Activated naive CD8-positive, alpha-beta T cell treated with anti-CD3 and anti-CD28 coated beads, Interleukin-2, amount 50 U/mL, for 24 hours (primary cell): Measurements from ENCODE around the gene SMAD7.

Source experiments
- ATAC-seq: fragments of 150-1000 bp; cut with Tn5 transposase; one replicate; pipeline ENCODE4 v1.10.0; 2021
- DNase-seq: peaks from one replicate; pipeline ENCODE4 v3.0.0; 2021
- H3K27ac Mint-ChIP-seq: one replicate; pipeline ENCODE4 v1.8.0; 2021; ENCODE audit warnings: mild to moderate bottlenecking, mixed read lengths
- H3K27me3 Mint-ChIP-seq: one replicate; pipeline ENCODE4 v1.8.0; 2021; ENCODE audit warnings: mixed read lengths
- H3K36me3 Mint-ChIP-seq: one replicate; pipeline ENCODE4 v1.8.0; 2021; ENCODE audit warnings: low read depth, mixed read lengths
- H3K4me1 Mint-ChIP-seq: one replicate; pipeline ENCODE4 v1.8.0; 2021; ENCODE audit warnings: mixed read lengths
- H3K4me3 Mint-ChIP-seq: one replicate; pipeline ENCODE4 v1.8.0; 2021; ENCODE audit warnings: mild to moderate bottlenecking, moderate library complexity, mixed read lengths
- H3K9me3 Mint-ChIP-seq: one replicate; pipeline ENCODE4 v1.8.0; 2021; ENCODE audit warnings: mixed read lengths

Gene SMAD7

GRCh38 chr18:48927286-48928080, 23.3 kb downstream of the SMAD7 start:
- peaks cover 18% of the 10 kb centered on the region for H3K36me3 Mint-ChIP-seq

GRCh38 chr18:48926420-48926857, 24.3 kb downstream of the SMAD7 start:
- peaks cover 19% of the 10 kb centered on the region for H3K36me3 Mint-ChIP-seq
- no peak overlapping the region for H3K4me3 Mint-ChIP-seq
- DNase-seq: no peak
- peaks cover 92% of the 10 kb centered on the region for H3K4me1 Mint-ChIP-seq
- H3K27me3 Mint-ChIP-seq: no peaks in the 10 kb centered on the region
- H3K9me3 Mint-ChIP-seq: no peaks in the 10 kb centered on the region
- H3K27ac Mint-ChIP-seq: peak overlapping the region; percentile 47
- no peak for ATAC-seq

More at GRCh38 chr18:48927286-48928080, 23.3 kb downstream of the SMAD7 start:
- Mint-ChIP-seq H3K27ac (peak overlapping the region; percentile 62), H3K9me3 (no peaks in the 10 kb centered on the region), H3K4me1 (peaks cover 99% of the 10 kb centered on the region), H3K27me3 (no peaks in the 10 kb centered on the region), H3K4me3 (peak overlapping the region; percentile 13)
- DNase-seq: no peak
- no peak for ATAC-seq

DNA sequence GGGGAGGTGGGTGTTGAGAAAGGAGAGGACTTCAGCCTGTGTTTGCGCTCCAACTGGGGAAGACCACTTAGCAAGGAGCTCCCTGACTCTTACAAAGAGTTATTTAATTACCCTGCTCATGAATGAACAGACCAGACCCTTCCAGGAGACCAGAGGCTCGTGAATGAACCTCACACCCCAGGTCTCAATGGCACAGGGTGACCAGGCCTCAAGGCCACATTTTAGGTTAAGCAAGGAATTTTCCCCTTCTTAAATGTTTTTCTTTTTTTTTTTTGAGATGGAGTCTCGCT, 25.3 kb downstream of the SMAD7 start:
- DNase-seq: no peak
- no peaks in the 10 kb centered on the region for H3K9me3 Mint-ChIP-seq
- H3K4me1 Mint-ChIP-seq: peaks cover 85% of the 10 kb centered on the region
- H3K27me3 Mint-ChIP-seq: no peaks in the 10 kb centered on the region
- H3K27ac Mint-ChIP-seq: peak overlapping the region; percentile 87
- no peak for ATAC-seq
- H3K4me3 Mint-ChIP-seq: peak overlapping the region; percentile 50
- peaks cover 23% of the 10 kb centered on the region for H3K36me3 Mint-ChIP-seq

- ATAC-seq (peak; percentile 21), DNase-seq (peak; percentile 50)
- H3K27me3 Mint-ChIP-seq: no peaks in the 10 kb centered on the region
- peak overlapping the region; percentile 87 for H3K27ac Mint-ChIP-seq
- peaks cover 83% of the 10 kb centered on the region for H3K4me1 Mint-ChIP-seq
- no peaks in the 10 kb centered on the region for H3K9me3 Mint-ChIP-seq
- peak overlapping the region; percentile 50 for H3K4me3 Mint-ChIP-seq
- H3K36me3 Mint-ChIP-seq: peaks cover 27% of the 10 kb centered on the region
Observed at GRCh38 chr18:48924630-48925490, 25.9 kb downstream of the SMAD7 start.

- ATAC-seq (no peak), DNase-seq (no peak)
- peak overlapping the region; percentile 89 for H3K27ac Mint-ChIP-seq
- H3K4me1 Mint-ChIP-seq: peaks cover 75% of the 10 kb centered on the region
- no peaks in the 10 kb centered on the region for H3K27me3 Mint-ChIP-seq
- peaks cover 27% of the 10 kb centered on the region for H3K36me3 Mint-ChIP-seq
- H3K9me3 Mint-ChIP-seq: no peaks in the 10 kb centered on the region
- H3K4me3 Mint-ChIP-seq: peak overlapping the region; percentile 54
Observed at GRCh38 chr18:48923746-48924629, 26.8 kb downstream of the SMAD7 start.

DNA sequence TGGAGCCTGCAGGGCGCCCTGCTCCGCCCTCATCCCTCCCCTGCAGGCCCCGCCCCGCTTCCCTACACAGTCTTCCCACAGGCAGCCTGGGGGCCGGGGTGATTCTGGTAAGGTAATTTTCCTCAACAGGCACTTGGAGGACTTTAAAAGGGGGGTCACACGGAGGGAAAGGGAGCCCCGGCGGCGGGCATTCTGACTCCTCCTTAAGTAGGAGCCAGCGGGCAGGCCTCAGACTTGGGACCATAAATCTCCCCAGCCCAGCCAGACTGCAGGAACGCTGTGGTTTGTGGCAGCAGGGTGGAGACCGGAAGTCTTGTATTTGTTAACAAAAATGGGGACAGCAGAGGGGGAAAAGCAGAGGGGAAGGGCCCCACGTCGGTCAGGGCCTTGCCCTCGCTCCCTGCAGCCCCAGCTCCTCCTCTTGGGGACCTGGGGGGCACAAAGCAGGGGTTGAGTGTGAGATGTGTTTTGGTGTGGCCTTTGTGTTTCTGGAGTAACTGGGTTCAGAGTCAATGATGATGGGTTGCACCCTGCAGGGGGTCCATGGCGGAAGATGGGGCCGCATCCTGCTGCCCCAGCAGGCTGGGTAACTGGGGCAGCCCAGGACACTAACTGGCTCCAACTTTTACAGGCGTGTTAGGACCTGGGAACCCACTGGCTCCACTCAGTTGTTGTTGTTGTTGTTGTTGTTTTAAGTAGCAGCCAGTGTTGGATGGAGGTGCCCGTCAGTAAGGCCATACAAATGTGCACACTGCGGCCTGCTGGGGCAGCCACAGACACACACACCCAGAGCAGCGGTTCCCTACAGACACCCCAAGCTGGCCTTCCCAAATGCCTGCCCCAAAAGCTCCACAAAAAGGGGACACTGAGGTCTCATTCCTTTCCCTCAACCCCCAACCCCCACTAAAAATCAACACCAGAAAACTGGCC, 27.7 kb downstream of the SMAD7 start:
- peak overlapping the region; percentile 89 for H3K27ac Mint-ChIP-seq
- no peak for ATAC-seq
- H3K4me3 Mint-ChIP-seq: peak overlapping the region; percentile 54
- no peaks in the 10 kb centered on the region for H3K27me3 Mint-ChIP-seq
- H3K4me1 Mint-ChIP-seq: peaks cover 65% of the 10 kb centered on the region
- DNase-seq: no peak
- no peaks in the 10 kb centered on the region for H3K9me3 Mint-ChIP-seq
- peaks cover 27% of the 10 kb centered on the region for H3K36me3 Mint-ChIP-seq

- H3K27me3 Mint-ChIP-seq: no peaks in the 10 kb centered on the region
- H3K9me3 Mint-ChIP-seq: no peaks in the 10 kb centered on the region
- H3K4me3 Mint-ChIP-seq: no peak overlapping the region
- ATAC-seq: no peak
- H3K36me3 Mint-ChIP-seq: peaks cover 27% of the 10 kb centered on the region
- no peak for DNase-seq
- H3K27ac Mint-ChIP-seq: peak overlapping the region; percentile 37
- peaks cover 58% of the 10 kb centered on the region for H3K4me1 Mint-ChIP-seq
Observed at GRCh38 chr18:48922226-48922800, 28.5 kb downstream of the SMAD7 start.

DNA sequence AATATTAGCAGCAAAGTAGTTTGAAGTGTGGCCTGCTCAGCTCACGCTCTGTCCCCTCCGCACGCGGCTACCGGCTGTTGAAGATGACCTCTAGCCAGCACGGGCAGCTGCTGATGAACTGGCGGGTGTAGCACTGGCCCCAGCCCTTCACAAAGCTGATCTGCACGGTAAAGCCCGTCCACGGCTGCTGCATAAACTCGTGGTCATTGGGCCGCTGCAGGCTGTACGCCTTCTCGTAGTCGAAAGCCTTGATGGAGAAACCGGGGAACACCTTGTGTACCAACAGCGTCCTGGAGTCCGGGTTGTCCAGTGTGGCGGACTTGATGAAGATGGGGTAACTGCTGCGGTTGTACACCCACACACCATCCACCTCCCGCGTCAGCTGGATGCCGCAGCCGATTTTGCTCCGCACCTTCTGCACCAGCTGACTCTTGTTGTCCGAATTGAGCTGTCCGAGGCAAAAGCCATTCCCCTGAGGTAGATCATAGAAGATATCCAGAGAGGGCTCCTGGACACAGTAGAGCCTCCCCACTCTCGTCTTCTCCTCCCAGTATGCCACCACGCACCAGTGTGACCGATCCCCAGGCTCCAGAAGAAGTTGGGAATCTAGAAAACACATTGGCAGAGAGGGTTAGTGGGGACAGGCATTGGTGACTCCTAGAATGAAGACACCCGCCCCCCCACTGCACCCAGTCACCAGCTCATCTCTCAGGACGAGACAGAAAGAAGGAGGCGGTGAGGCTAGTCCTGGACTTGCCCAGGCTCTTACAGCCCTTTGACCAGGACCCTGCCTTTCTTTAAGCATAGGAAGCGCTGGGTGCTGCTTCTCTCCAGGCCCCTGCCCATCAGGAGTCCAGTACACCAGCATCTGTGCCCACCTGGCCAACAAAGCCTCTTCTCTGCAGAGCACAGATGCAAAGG, 29.2 kb downstream of the SMAD7 start:
- Mint-ChIP-seq H3K4me1 (peaks cover 50% of the 10 kb centered on the region), H3K27me3 (no peaks in the 10 kb centered on the region), H3K36me3 (peaks cover 24% of the 10 kb centered on the region), H3K9me3 (no peaks in the 10 kb centered on the region), H3K4me3 (no peak overlapping the region), H3K27ac (no peak overlapping the region)
- no peak for DNase-seq
- ATAC-seq: no peak

GRCh38 chr18:48920408-48921038, 30.2 kb downstream of the SMAD7 start:
- Mint-ChIP-seq H3K27ac (no peak overlapping the region), H3K36me3 (peaks cover 24% of the 10 kb centered on the region), H3K9me3 (no peaks in the 10 kb centered on the region), H3K4me3 (no peak overlapping the region), H3K27me3 (no peaks in the 10 kb centered on the region), H3K4me1 (peaks cover 40% of the 10 kb centered on the region)
- DNase-seq: no peak
- no peak for ATAC-seq

- H3K27me3 Mint-ChIP-seq: no peaks in the 10 kb centered on the region
- H3K9me3 Mint-ChIP-seq: no peaks in the 10 kb centered on the region
- peaks cover 20% of the 10 kb centered on the region for H3K36me3 Mint-ChIP-seq
- ATAC-seq: no peak
- DNase-seq: no peak
- no peak overlapping the region for H3K27ac Mint-ChIP-seq
- H3K4me3 Mint-ChIP-seq: no peak overlapping the region
- H3K4me1 Mint-ChIP-seq: peaks cover 30% of the 10 kb centered on the region
Observed at GRCh38 chr18:48919547-48919946, 31.2 kb downstream of the SMAD7 start.

DNA sequence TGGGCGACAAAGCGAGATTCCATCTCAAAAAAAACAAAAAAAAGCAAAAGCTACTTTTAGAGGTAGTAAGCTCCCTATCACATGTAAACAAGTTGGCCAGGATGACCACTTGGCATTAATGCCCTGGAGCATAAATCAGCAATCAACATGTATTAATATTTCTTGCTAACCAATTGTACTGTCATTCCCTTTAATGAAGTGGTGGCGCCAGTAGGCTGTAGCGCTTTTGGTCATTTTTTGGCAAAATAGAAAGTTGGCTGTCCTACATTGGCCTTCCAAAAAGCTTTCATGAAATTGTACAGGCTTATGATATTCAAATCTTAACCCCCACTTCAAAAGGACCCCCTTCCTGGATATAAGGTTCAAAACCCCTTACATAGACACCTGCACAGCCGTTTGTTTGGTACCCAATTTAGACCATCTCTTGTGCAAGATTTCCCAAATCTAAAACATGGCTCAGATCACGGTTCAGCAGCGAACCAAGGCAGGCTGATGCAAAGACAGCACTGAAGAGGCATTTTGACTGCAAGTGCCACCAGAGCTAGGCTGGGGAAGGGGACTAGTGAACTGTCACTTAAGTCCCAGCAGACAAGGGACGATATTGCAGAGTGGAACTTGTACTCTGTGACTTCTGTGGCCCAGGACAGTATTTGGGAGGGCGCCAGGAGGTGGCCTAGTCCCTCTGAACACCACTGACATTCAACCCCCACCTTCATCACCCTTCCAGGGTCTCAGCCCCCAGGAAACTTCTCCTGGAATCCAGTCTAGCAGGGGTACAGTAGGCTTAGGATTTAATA, 31.9 kb downstream of the SMAD7 start:
- no peaks in the 10 kb centered on the region for H3K9me3 Mint-ChIP-seq
- H3K27me3 Mint-ChIP-seq: no peaks in the 10 kb centered on the region
- no peak overlapping the region for H3K27ac Mint-ChIP-seq
- DNase-seq: no peak
- peaks cover 23% of the 10 kb centered on the region for H3K4me1 Mint-ChIP-seq
- H3K4me3 Mint-ChIP-seq: no peak overlapping the region
- ATAC-seq: no peak
- peaks cover 19% of the 10 kb centered on the region for H3K36me3 Mint-ChIP-seq
